Measurements from ENCODE around the gene SH3PXD2B. TPM values are rescaled to one million over a fixed set of nuclear protein-coding genes. Genes with fewer than 3 reads are reported as not detected.

SH3PXD2B gene
- total RNA-seq, 4 donors from 2014 or later = 13.5 to 43.5 (median 28.1) TPM

- intact Hi-C loops (cut with DNase I; ENCODE audit: low total_unique reads) = no loop called here
- TF ChIP-seq CTCF (IDR thresholded peaks at IDR 0.05) (no peak), POLR2A (IDR thresholded peaks at IDR 0.05) (no peak)
- no peak overlapping the region for H3K4me3 ChIP-seq (ENCODE audit: low read depth, poor library complexity, severe bottlenecking)
- DNase-seq (ENCODE audit: low spot score in 2 of 2) = no peak
- WGBS, 2 donors = 68 to 71% methylated on average over 6 to 10 of the region's 10 CpGs
Observed at GRCh38 chr5:172445866-172446265, 8.5 kb downstream of the SH3PXD2B start.

GRCh38 chr5:172444626-172445365 is 9.5 kb downstream of the SH3PXD2B start:
- 66 to 77% methylated on average over 8 of the region's 8 CpGs for WGBS, 2 donors
- no peak for DNase-seq (ENCODE audit: low spot score in 2 of 2)
- no peak overlapping the region for H3K4me3 ChIP-seq (ENCODE audit: low read depth, poor library complexity, severe bottlenecking)
- intact Hi-C loops (cut with DNase I; ENCODE audit: low total_unique reads) = no loop called here
- no peak for TF ChIP-seq POLR2A (IDR thresholded peaks at IDR 0.05)
- TF ChIP-seq CTCF (IDR thresholded peaks at IDR 0.05) = no peak

GRCh38 chr5:172444110-172444510 is 10.2 kb downstream of the SH3PXD2B start:
- intact Hi-C loops (cut with DNase I; ENCODE audit: low total_unique reads) = no loop called here
- no peak overlapping the region for H3K4me3 ChIP-seq (ENCODE audit: low read depth, poor library complexity, severe bottlenecking)
- 77 to 79% methylated on average over 4 of the region's 4 CpGs for WGBS, 2 donors
- peak in 1 of 2 donors; percentile 85 for DNase-seq (ENCODE audit: low spot score in 2 of 2)
- no peak for TF ChIP-seq CTCF (IDR thresholded peaks at IDR 0.05)
- TF ChIP-seq POLR2A (IDR thresholded peaks at IDR 0.05) = no peak

GRCh38 chr5:172443441-172444109 is 10.8 kb downstream of the SH3PXD2B start:
- intact Hi-C loops (cut with DNase I; ENCODE audit: low total_unique reads) = no loop called here
- TF ChIP-seq CTCF (IDR thresholded peaks at IDR 0.05) = no peak
- TF ChIP-seq POLR2A (IDR thresholded peaks at IDR 0.05) = no peak
- DNase-seq (ENCODE audit: low spot score in 2 of 2) = peak; percentile 78 to 97
- WGBS, 2 donors = 20 to 26% methylated on average over 10 of the region's 10 CpGs
- H3K4me3 ChIP-seq (ENCODE audit: low read depth, poor library complexity, severe bottlenecking) = no peak overlapping the region

GRCh38 chr5:172442592-172442991 is 11.7 kb downstream of the SH3PXD2B start:
- no peak for TF ChIP-seq POLR2A (IDR thresholded peaks at IDR 0.05)
- no peak for TF ChIP-seq CTCF (IDR thresholded peaks at IDR 0.05)
- DNase-seq (ENCODE audit: low spot score in 2 of 2) = no peak
- intact Hi-C loops (cut with DNase I; ENCODE audit: low total_unique reads) = no loop called here
- 60 to 75% methylated on average over 2 of the region's 2 CpGs for WGBS, 2 donors
- H3K4me3 ChIP-seq (ENCODE audit: low read depth, poor library complexity, severe bottlenecking) = no peak overlapping the region

All from lower leg skin (tissue), 4 donors.